Globus pallidus (tissue), 1 donor: ENCODE results near the gene GRIK4.
A peak's percentile ranks its signal among the peaks of the same experiment; 100 is the strongest.

ENCODE experiments used
- DNase-seq: peaks from one replicate; pipeline ENCODE4 v3.0.0-alpha.2; 2015; ENCODE audit warnings: low spot score

GRIK4 gene

DNA sequence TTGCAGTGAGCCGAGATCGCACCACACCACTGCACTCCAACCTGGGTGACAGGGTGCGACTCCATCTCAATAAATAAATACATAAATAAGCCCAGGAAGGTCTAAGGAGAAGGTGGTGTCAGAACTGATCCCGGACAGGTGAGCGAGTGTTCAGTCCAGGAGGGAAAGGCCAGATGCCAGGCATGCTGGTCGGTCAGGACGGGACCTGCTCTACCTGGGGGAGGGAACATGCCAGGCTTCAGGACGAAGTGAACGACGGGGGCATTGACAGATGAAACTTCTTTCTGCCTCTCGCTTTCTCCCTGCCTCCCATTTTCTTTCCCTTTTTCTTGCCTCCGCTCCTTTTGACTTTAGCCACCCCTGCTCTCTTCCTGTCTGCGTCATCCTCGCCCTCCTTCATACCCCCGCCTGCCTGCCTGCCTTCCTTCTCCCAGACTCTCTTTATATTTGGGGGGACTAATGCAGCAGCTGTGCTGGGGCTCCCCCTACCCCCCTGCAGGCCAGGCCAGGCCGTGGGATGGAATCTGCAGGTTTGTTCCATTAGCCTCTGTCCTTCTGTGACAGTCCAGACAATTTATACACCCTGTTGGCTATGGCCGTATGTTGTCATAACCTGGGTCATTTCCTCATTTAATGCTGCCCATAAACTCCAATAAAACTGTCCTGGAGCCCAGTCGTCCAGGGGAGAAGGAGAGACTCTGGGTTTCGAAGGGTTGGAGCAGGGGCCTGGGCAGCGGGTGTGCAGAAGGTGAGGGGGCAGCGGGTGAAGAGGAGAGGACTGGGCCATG, 303.2 kb downstream of the GRIK4 start:
- no peak for DNase-seq

DNA sequence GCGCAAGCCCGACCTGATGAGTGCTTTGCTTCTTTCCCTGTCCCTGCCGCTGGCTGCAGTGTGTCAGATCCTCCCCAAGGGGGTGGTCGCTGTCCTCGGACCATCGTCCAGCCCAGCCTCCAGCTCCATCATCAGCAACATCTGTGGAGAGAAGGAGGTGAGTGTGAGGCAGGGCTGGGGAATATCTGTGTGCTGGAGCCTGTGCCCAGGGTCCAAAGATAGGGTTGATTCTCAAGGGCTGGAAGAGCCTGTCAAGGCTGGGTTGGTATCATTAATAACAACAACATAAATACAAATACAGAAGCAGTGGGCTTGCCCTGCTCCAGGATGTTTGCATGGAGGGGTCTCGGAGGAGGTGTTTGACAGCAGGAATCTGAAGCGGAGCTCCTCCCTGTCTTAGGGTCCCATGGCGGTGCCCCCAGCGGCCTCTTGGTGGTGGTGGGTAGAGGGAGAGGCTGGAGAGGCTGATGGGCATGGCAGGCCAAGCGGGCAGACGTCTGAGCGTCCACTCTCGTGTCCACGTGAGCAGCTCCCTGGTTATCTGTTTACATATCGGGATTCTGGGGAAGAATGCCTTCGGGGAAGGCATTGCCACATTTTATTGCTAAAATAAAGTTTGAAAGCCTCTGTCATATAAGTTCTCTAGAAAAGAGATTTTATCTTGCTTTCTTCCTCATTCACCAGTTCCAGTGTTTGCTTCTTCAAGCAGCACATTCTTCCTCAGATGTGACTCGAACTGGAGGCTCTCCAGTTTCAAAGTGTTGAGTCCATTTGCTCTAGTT, 304.0 kb downstream of the GRIK4 start:
- DNase-seq = no peak

DNA sequence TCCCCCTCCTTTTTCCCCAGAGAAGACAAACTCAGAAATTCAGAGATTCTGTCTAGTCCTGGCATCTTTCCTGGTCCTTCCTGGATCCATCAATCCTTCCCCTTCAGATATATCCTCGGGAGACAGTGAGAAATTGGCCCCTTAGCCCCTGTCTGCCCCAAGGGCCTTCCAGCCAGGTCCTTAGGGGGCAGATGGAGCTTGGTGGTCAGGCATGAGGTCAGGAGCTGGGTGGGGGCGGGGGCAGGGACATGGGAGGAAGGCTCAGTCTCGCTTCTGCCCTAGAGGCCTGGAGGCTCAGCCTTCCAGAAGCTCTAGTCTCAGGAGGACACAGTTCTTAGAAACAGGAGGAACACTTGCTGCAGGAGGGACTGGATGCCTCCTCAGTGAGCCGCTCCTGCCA, 304.6 kb downstream of the GRIK4 start:
- no peak for DNase-seq

DNA sequence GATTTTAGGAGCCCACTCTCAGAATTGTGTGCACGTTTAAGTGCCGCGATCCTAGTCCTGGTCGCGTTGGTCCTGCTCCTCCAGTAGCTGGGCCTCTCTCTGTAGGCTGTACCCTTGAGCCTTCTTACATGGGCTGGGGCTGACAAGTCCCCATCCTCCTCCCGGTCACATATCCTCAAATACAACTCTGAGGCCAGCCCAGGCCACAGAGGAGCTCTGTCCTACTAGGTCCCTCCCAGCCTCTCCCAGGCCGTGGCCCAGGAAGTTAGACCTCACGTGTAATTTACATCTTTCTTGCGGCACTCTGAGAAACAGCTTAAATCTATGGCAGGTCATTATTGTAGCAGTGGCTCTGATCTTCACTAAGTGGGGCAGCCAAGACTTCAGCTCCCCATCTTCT, 305.2 kb downstream of the GRIK4 start:
- DNase-seq = no peak

DNA sequence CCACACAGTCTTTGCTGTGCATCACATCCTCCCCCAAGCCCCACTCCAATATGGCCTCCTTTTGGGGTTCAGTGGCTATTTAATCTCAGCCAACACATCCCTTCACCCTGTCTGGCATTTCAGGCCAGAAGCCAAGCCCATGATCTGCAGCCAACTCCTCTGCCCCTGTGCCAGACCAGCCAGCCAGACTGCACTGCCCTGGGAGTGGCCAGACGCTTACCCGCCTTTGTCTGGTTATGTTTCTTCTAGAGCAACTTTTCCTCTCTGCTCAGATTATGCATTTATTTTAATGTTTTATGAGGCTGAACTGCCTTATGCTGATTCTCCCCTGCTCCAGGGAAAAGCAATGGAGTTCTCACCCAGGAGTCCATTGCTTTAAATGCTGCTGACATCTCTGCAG, 305.6 kb downstream of the GRIK4 start:
- peak; percentile 29 for DNase-seq

DNA sequence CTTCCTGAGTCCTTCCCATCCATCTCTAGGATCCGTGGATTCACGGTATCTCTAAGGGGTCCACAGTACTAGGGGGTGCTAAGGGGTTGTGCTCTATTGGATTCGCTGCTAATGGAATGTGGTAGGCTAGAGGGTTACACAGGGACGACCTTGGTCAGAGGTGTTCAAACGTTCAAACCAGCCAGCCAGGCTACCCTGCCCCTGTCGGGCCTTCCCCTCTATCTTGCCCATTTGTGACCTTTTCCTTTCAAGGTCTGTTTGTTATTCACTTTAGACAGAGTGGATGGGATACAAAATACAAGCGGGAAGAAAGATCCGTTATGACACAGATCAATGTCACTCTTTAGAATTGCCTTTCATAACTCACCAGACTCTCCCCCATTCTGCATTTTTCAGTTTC, 306.5 kb downstream of the GRIK4 start:
- no peak for DNase-seq

DNA sequence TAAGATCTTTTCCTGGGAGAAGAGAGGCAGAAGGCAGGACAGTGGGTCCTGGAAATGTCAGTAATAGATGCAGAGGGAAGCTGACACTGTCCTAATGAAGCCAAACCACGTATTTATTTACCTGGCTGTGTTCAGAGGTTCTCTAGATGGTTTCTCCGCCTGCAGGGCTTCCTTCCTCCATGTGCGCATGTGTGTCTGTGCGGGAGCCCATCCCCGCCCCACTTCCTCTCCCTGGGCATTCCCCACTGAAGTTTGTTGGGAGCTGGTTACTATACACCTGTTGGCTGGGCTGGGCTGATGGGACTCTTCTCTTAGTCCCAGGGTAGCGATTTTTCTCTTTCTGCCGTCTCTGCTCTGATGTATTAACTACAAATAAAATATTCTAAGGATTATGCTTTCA, 307.5 kb downstream of the GRIK4 start:
- no peak for DNase-seq

DNA sequence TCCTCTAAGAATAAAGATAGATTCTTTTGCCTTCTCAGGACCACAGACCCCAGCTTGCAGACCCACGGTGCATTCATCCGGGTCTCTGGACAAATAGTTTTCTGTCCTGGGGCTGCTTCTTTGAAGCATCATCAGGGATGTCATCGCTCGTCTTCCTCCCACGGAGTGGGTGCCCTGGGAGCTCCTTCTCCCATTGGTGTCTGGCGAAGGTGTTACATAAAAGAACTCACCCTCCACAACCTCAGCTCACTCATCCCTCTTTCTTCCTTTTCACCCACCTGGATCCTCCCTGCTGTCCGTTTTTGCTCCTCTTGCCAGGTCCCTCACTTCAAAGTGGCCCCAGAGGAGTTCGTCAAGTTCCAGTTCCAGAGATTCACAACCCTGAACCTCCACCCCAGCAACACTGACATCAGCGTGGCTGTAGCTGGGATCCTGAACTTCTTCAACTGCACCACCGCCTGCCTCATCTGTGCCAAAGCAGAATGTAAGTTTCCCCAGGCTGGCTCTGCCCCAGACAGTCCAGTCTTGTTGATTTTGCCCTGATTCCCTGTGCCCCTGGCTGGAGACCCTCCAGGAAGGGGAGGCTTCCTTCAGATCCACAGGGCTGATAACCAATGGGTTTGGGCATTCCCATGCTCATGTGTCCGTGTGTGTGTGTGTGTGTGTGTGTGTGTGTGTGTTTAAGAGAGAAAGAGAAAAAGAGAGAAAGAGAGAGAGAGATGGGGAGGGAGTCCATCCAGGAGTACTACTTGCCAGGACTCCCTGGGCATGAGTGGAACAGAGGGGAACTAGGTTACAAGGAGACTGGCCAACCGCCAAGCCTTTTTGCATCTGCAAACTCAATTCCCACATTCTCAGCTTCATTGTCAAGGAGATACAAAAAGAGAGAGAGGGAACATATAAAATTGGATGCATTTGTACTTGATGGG, 308.2 kb downstream of the GRIK4 start:
- DNase-seq = peak; percentile 29

DNA sequence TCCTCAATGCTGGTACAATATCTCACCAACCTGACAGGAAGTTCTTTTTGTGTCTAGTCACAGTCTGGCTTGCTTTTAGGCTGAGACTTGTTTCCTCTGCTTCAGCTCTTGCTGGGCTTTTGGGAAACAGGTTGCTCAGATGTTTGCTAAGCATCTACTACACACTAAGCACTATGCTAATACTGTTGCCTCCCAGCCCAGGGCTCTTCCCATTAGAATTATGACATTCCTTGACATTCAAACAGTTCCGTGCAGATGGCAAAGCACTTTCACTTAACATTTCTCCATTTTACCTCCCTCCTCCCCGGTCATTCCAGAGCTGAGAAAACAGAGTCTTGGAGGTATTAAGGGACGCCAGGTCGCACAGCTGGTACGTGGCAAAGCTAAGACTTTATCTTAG, 311.6 kb downstream of the GRIK4 start:
- no peak for DNase-seq

DNA sequence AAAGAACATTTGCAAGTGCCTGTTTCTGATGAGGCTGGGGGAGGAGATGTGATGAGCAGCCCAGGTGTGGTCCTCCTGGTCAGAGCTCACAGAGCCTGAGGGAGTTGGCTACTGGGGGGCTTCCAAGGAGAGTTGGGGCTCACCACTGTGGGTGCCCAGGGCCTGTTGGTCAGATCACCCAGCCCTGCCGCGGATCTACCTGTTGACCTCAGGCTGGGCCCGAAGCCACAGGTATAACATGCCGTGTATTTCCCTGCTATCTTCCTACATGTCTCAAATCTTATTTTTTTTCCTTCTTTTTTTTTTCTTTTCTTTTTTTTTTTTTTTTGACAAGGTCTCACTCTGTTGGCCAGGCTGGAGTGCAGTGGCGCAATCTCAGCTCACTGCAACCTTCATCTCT, 312.7 kb downstream of the GRIK4 start:
- no peak for DNase-seq

DNA sequence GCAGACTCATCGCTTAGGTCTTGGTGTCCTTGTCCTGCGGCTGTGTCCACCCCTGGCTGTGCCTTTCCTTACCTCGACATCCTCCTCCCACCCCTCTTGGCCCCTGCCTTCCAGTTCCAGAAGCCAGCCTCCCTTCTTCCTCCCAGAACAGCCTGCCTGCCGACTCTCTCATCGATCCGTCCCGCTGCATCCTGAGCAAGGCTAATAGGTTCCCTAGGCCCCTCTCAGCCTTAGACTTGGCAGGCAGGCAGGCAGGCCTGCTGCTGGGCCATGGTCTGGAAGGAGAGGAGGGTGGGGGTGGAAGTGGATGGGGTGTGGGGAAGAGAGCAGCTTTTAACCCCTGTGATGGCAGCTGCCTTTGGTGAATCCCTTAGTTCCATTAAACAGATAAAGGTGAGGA, 315.6 kb downstream of the GRIK4 start:
- DNase-seq = no peak

DNA sequence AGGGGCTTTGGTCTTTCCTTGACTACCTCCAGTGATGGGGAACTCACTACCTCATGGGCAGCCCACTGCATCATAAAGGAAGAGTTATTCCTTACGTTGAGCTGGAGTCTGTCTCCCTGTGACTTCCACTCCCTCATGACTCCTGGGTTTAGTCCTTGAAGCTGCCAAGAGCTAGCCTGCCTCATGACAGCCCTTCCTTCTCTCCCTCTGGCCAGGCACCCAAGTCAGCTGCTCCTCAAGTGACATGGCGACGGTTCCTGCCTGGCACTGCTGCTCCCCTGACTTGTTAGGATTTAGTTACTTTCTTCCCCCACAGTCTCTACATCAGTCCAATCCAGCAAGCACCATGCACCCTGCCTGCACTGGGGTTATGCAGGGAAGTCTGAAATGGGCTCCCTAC, 316.3 kb downstream of the GRIK4 start:
- peak; percentile 32 for DNase-seq

DNA sequence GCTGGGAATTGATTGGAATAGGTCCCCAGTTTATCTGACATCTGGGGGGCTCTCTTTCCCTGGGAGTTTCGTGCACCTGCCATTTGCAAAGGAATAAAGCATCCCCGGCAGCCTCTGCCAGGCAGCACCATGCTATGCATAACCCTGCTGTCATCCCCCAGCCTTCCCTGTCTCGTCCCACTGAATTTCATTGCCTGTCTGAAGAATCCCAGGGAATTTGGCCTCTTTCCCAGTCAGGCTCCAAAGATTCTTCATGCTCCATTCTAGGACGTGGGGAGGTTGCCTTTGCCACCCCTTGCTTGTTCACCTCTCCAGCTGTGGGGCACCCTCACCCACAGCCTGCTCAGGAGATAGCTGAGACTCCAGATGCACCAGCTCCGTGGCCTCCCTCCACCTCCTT, 317.3 kb downstream of the GRIK4 start:
- DNase-seq = no peak

DNA sequence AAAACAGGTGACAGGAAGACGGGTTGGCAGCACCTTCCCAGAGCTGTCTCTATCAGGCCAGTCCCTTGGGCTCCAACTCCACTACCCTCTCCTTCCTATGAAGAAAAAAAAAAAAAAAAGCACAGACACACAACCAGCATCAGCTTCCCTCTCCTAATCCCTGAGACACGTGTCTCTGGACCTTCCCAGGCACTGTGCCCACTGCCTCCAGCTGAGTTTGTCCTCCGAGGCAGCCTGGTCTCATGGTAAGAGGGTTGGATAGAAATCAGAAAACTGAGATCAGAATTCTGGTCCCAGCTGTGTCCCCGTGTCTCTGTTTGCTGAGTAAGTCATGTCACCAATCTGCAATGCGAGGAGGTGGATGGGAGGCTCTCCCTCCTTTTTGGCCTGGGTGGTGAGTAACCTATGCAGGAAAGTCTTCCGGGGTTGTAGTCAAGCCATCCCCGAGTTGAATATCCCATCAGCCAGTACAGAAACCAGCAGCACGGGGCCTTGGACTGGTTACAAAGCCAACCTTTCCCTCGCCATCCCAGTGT, 318.6 kb downstream of the GRIK4 start:
- peak; percentile 44 for DNase-seq

DNA sequence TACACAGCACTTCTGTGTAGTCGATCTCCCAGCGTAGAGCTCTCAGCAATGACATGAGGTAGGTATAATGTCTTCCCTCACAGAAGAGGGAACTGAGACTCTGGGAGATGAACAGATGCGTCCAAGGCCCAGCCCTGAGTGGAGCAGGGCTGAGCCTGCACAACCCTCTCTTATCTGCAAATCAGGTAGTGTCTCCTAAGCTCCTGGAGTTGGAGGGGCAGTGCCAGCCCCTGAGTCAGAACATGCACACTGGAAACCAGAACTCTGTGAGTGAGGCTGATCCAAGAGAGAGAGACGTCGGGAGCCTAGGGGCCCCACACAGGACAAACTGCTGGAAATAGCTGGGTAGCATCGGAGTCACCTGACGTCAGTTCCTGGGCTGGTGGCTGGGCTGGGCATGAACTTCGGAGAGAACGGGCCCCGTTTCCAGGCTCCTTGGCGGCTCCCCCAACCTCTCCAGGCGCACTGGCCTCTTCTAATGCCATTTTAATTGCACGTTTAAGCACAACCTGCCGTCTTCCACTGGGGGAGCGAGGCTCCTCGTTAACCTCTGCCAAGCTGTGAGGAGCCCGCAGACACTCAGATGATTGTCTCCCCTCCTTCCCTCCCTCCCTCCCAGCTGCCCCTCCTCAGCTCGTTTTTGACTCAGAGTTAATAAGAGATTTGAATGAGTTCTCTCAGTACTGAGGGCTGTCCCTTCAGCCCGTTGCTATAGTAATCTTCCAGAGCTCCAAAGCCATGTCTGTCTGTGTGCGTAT, 321.1 kb downstream of the GRIK4 start:
- DNase-seq = peak; percentile 63

DNA sequence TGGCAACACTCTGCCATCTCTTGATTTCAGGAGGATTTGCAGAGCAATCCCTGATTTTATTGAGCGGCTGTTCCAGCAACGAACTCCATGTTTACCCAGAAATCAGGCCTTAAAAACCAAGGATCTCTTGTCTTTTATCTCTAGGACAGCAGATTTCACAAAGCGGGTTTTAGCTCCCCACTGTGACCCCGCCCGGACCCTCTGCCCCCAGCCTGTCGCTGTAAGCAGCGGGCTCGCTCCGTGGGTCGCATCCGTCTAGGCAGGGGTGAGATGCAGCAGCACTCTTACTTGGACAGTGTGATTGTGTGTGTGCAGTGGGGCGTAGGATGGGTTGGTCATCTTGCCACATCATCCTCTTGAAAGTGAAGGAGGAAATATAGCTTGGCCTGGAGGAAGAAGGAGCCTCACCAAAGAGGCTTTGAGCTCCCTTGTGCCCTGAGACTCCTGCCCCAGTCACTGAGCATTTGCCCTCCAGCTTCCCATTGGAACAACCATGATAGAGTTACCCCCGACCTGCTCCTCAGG, 323.2 kb downstream of the GRIK4 start:
- DNase-seq = no peak

DNA sequence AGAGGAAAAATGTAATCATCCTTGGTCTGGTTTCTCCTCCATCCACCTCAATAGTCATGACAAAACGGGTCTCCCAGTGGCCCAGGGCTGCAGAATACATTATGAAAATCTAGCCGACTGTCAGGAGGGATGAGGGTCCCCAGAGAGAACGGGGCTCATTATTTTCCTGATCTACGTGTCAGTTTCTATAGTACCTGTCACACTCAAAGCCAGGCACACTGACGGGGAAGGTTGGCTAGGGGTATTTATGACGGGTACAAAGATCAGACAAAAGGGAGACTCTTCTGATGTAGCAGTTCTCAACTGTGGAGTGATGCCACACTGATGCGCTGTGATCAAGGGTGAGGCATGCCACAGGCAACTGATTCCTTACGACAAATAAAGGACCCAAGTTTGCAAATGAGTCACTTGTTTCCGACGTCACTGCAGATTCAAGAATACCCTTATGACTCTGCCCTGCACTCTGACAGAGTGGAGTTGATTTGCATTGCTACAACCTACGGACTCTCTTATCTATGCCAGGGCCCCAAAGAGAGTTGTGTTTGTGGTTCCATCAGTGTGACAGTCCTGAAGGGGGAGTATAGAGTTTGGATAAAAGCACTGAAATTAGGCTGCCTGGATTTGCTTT, 324.2 kb downstream of the GRIK4 start:
- no peak for DNase-seq

DNA sequence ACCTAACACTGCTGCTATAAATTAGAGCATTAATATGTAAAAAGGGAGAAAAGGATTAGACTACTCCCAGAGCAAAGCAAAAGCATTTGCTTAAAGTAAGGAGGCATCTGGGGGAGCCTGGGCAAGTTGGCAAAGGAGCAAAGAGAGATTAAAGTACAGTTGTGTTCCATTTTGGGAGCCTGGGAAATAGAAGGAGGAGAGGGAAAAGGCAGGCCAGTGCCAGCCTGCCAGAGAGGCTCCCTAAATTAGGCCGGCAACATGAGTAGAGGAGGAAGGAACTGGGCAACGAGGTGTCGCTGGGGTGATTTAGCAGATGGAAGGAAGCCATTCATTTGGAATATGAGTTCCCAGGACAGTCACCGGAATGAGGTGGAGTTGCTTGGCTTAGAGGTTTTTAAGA, 326.1 kb downstream of the GRIK4 start:
- DNase-seq = no peak

DNA sequence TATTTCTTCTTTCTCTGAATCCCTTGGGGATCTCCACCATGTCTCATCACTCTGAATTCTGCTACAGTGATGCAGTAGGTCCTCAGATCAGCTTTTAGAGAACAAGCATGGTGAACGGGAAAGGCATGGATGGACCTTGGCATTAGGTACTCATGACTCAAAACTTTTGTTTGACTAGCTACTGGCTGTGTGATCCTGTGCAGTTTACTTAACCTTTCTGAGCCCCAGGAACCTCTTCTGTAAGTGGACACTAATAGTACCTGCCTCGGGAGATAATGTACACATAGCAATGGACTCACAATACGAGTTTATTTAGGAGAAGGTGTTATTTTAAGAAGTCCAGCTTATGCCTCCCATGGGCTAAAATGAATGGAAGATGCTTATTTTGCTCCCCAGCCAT, 327.7 kb downstream of the GRIK4 start:
- no peak for DNase-seq

DNA sequence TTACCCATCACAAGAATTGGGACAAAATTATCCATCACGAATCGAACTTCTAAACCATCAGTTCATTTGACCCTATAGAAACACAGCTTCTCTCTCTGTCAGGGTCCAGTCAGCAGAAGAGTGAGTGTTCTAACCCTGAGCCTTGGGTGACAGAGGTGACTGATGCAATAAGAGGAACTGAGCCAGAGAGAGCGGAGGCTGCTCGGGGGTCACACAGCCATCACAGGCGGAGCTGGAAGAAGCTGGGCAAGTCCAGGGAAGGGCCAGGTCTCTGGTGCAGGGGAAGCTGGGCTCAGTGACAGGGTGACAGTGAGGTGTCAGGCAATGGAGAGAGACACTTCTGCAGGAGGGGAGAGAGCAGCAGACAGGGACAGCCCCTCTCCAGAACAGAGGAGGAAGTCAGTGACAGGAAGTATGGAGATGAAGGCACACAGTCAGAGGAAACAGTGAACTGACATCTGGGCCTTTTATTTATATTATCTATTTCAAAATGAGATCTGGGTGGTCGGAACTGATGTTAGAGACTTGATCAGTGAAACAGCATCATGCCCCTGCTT, 328.4 kb downstream of the GRIK4 start:
- DNase-seq = no peak
